ENCODE measurements around the gene NANOG.

- TF ChIP-seq CTCF (IDR thresholded peaks at IDR 0.05) (no peak), EZH2 (IDR thresholded peaks at IDR 0.05; ENCODE audit: borderline replicate concordance, insufficient read depth, low read depth, low read length, poor library complexity, severe bottlenecking) (no peak)
Observed at GRCh38 chr12:7748852-7749251, 40.4 kb upstream of the NANOG start.

All from B cell (primary cell).